ENCODE results near the gene NPR1.

DNA sequence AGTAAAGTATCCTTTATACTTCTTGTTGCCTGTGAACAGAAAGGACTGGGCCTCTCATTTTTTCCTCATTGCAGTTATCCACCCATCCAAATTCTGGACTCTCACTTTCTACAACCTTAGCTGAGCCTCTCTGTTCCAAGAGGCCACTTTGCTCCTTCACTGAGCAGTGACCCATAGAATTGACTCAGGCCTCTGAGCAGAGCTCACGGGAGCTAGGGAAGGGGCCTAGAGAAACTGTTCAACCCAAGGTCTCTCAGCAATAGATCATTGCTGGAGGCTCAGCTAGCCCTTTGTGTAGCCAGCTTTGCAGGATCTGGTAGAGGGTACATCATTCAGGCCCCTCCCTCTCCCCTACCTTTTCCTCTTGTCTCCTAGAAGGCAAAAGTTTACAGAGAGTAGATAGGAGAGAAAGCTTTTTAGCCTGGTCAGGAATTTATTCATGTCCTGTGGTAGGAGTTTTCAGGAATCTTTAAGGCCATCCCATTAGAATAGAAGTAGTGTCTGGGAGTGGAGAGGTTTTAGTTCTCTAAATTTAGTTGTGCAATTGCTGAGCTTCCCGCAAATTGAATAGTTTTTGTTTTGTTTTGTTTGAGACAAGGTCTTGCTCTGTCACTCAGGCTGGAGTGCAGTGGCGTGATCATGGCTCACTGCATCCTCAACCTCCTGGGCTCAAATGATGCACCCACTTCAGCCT is 56.1 kb downstream of the NPR1 start:
- TF ChIP-seq, protein P1, sequence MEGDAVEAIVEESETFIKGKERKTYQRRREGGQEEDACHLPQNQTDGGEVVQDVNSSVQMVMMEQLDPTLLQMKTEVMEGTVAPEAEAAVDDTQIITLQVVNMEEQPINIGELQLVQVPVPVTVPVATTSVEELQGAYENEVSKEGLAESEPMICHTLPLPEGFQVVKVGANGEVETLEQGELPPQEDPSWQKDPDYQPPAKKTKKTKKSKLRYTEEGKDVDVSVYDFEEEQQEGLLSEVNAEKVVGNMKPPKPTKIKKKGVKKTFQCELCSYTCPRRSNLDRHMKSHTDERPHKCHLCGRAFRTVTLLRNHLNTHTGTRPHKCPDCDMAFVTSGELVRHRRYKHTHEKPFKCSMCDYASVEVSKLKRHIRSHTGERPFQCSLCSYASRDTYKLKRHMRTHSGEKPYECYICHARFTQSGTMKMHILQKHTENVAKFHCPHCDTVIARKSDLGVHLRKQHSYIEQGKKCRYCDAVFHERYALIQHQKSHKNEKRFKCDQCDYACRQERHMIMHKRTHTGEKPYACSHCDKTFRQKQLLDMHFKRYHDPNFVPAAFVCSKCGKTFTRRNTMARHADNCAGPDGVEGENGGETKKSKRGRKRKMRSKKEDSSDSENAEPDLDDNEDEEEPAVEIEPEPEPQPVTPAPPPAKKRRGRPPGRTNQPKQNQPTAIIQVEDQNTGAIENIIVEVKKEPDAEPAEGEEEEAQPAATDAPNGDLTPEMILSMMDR (CRISPR knock-in tag; IDR thresholded peaks at IDR 0.05) = no peak
- no peak for TF ChIP-seq ERF (CRISPR knock-in tag; IDR thresholded peaks at IDR 0.05)
- TF ChIP-seq SMARCE1 (IDR thresholded peaks at IDR 0.05; ENCODE audit: borderline replicate concordance) = no peak
- TF ChIP-seq ZC3H4 (CRISPR knock-in tag; IDR thresholded peaks at IDR 0.05; ENCODE audit: borderline replicate concordance) = no peak
- no peak for TF ChIP-seq TCF7L2 (IDR thresholded peaks at IDR 0.05; ENCODE audit: low read depth, low read length)
- TF ChIP-seq ZNF674 (CRISPR knock-in tag; IDR thresholded peaks at IDR 0.05; ENCODE audit: low read depth) = no peak

Data from HepG2 (cell line).